Retinal pigment epithelial cell (primary cell): ENCODE data around the gene SLC25A6.
"Not testable (repeated sequence)": the region's sequence is repeated elsewhere in the genome, so short reads cannot be mapped to it uniquely, and the experiment has no call there.

Experiments used
- DNase-seq: peaks from one replicate; pipeline ENCODE4 v3.0.0-alpha.2; 2010; ENCODE audit warnings: low read depth
- H3K4me3 ChIP-seq: 2 replicates; pipeline ENCODE4 v1.5.1; 2011; ENCODE audit warnings: mild to moderate bottlenecking, low read length, control low read depth, moderate library complexity
- TF ChIP-seq, protein P1 (sequence below): conservative IDR thresholded peaks from 2 replicates; pipeline ENCODE4 v1.5.1; 2011; ENCODE audit warnings: low read depth, low read length, control low read depth, inconsistent platforms

Gene SLC25A6

DNA sequence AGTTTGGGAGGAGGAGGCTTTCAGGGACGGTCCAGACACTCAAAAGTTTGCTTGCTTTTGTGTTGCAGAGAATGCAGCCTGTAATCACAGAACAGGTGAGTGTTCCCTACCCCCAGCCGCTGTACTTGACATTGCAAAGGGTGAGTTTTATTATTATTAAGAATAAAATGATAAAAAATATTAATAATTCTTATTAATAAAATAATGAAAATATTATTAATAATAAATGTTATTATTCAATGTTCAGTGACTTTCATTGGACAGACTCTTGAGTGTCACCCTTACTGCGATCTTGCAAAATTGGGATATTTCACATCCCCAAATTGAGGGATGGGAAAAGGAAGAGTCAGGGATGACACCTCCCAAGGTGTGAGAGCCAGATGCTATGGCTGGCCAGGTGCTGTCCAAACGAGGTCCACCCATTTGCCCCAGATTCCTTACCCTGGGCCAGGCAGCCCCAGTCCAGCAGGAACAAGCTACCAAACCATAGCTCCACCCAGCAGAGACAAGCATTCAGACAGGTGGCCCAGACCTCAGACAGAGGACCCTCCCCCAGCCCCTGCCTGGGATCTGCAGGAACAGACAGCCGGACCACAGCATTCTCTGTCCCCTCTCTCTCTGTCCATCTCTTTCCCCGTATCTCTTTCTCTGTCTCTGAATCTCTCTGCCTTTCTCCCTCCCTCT, 33.0 kb downstream of the SLC25A6 start:
- H3K4me3 ChIP-seq = no peak overlapping the region
- DNase-seq = no peak
- TF ChIP-seq, protein P1, sequence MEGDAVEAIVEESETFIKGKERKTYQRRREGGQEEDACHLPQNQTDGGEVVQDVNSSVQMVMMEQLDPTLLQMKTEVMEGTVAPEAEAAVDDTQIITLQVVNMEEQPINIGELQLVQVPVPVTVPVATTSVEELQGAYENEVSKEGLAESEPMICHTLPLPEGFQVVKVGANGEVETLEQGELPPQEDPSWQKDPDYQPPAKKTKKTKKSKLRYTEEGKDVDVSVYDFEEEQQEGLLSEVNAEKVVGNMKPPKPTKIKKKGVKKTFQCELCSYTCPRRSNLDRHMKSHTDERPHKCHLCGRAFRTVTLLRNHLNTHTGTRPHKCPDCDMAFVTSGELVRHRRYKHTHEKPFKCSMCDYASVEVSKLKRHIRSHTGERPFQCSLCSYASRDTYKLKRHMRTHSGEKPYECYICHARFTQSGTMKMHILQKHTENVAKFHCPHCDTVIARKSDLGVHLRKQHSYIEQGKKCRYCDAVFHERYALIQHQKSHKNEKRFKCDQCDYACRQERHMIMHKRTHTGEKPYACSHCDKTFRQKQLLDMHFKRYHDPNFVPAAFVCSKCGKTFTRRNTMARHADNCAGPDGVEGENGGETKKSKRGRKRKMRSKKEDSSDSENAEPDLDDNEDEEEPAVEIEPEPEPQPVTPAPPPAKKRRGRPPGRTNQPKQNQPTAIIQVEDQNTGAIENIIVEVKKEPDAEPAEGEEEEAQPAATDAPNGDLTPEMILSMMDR = no peak

DNA sequence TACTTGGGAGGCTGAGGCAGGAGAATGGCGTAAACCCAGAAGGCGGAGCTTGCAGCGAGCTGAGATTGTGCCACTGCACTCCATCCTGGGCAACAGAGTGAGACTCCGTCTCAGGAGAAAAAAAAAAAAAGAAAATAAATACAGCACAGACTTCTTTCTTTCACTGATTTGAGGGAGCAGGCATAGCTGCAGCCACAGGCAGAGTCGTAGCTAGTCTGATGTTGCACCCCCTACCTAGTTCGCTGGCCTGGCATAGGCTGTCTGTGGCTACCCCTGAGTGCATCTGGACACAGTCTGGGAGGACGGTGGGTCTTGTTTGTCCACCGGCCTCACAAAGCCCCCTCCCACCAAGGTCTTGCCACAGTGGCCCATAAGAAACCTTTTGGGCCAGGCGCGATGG, 33.9 kb downstream of the SLC25A6 start:
- TF ChIP-seq, protein P1 = no peak
- DNase-seq = no peak
- no peak overlapping the region for H3K4me3 ChIP-seq

DNA sequence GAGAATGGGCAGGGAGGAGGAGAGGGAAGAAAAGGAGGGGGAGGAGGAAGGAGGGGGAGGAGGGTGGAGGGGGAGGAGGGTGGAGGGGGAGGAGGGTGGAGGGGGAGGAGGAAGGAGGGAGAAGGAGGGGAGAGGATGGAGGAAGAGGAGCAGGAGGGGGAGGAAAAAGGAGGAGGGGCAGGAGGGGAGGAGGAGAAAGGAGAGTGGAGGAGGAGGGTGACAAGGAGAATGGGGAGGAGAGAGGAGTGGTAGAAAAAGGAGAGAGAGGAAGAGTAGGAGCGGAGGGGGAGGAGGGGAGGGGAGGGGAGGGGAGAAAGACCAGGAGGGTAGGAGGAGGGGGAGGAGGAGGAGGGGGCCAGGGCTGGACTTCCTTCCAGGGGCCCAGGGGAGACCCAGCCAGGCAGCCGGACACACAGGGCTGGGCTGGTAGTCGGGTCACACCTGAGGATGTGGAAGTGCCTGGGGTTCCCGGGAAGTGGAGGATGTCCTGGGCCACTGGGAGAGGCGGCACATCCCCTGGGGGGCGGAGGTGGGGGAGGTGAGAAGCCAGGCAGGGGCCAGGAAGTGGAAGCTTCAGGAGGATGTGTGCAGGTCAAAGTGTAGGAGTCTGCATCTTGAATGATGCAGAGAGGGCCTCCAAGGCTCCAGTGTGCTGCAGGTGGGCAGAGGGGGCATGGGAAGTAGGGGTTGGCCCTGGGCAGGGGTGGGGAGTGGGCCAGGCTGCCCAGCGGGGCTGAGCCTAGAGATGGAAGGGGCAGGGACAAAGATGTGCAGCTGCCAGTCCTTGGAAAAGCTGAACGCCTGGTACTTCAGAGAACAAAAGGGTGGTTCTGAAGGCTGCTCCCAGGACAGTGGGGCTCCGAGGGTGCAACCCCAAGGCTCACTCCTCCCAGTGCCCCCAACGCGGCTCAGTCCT, 36.5 kb downstream of the SLC25A6 start:
- TF ChIP-seq, protein P1 = no peak
- no peak for DNase-seq
- no peak overlapping the region for H3K4me3 ChIP-seq

DNA sequence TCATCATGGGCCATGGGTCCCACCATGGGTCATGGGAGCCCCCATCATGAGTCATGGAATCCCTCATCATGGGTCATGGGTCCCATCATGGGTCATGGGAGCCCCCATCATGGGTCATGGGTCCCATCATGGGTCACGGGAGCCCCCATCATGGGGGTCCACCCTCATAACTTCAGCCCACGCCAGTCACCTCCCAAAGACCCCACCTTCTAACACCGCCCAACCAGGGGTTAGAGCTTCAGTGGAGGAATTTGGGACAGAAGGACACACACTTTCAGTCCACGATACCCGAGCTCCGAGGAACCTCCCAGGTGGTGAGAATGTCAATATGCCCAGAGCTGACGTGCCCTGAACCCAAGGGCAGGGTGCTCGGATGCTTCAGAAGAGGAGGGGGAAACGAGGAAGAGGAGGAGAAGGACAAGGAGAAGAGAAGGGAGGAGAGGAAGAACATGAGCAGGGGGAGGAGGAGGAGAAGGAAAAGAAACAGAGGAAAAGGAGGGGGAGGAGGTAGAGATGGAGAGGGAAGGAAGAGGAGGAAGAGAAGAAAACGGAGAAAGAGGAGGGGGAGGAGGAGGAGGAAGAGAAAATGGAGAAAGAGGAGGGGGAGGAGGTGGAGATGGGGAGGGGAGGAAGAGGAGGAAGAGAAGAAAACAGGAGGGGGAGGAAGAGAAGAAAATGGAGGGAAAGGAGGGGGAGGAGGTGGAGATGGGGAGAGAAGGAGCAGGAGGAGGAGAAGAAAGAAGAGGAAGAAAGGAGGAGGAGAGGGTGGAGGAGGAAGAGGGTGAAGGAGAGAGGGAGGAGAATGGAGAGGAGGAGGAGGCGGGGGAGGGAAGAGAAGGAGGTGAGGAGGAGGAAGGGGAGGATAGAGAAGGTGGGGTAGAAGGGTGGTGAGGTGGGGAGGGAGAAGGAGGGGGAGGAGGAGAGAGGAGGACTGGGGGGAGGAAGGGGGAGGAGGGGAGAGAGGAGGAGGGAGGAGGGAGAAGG, 37.6 kb downstream of the SLC25A6 start:
- TF ChIP-seq, protein P1 = no peak
- DNase-seq = no peak
- H3K4me3 ChIP-seq = no peak overlapping the region

DNA sequence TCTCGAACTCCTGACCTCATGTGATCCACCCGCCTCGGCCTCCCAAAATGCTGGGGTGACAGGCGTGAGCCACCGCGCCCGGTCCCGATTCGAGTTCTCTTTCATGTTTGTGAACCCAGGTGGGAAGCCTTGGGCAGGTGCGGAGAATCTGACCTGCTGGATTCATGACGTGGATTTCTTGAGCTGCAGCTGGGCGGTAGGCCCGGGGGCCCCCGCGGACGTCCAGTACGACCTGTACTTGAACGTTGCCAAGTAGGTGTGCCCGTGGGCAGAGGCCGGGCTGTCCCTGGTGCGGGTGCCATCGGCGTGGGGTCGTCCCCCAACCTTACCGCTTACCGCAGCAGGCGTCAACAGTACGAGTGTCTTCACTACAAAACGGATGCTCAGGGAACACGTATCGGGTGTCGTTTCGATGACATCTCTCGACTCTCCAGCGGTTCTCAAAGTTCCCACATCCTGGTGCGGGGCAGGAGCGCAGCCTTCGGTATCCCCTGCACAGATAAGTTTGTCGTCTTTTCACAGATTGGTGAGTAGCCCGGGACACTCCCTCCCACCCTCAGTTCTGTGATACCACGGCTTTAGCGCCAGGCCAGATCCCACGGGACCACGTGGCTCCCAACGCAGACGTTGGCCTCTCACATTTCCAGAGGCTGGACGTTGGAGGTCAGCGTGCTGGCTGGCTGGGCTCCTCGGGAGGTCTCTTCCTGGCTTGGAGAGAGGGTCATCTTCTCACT, 39.8 kb downstream of the SLC25A6 start:
- H3K4me3 ChIP-seq = no peak overlapping the region
- TF ChIP-seq, protein P1 = no peak
- no peak for DNase-seq

DNA sequence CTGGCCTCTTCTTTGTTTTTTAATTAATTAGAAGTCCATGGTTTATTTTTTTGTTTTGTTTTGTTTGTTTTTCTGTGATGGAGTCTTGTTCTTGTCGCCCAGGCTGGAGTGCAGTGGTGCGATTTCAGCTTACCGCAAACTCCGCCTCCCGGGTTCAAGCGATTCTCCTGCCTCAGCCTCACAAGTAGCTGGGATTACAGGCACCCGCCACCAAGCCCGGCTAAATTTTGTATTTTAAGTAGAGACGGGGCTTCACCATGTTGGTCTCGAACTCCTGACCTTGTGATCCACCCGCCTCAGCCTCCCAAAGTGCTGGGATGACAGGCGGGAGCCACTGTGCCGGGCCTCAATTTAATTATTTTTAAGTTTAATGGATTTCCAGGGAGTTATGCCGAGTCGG, 42.3 kb downstream of the SLC25A6 start:
- not testable (repeated sequence) for H3K4me3 ChIP-seq, DNase-seq
